ENCODE results near the gene ZP4. TPM values are rescaled to one million over a fixed set of nuclear protein-coding genes. Genes with fewer than 3 reads are reported as not detected.

ZP4 gene
- polyA plus RNA-seq, 4 donors = not detected

DNA sequence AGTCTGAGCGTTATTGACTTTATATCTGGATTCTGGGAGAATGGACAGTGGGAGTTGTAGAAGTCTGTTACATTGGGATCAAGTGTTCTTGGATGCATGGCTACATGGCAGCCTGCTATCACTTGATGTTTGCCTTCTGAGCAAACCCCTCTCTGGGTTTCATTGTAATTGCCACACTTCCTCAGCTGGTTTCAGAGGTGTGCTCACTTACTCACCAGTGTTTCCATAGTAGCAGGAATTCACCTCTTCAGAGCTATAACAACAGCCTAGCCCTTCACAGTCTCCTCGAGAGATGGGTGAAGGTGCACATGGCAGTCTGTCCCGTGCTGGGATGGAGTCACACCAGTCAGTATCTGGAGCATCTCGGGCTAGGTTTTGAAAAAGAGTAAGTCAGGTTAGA lies 2.6 kb downstream of the ZP4 start:
- Histone ChIP-seq H3K36me3 (ENCODE audit: control insufficient read depth in 3 of 3, insufficient read depth in 2 of 3, low read depth in 1 of 3, low read length in 3 of 3) (no peaks in the 10 kb centered on the region), H3K9me3 (ENCODE audit: control insufficient read depth in 2 of 2, insufficient read depth in 1 of 2, low read depth in 1 of 2, low read length in 1 of 2) (no peaks in the 10 kb centered on the region), H3K27ac (ENCODE audit: low read depth in 1 of 3, low read length in 2 of 3) (no peak overlapping the region), H3K27me3 (ENCODE audit: control insufficient read depth in 3 of 3, insufficient read depth in 3 of 3, low read length in 3 of 3) (no peaks in the 10 kb centered on the region), H3K4me1 (ENCODE audit: control insufficient read depth in 3 of 3, insufficient read depth in 2 of 3, low read depth in 1 of 3, low read length in 2 of 3) (no peaks in the 10 kb centered on the region), H3K4me3 (ENCODE audit: low read depth in 1 of 3, low read length in 3 of 3) (no peak overlapping the region)
- no peak for DNase-seq
- FAIRE-seq = no peak
- 71 to 82% (median 73%) methylated on average over 4 of the region's 4 CpGs for WGBS, 3 donors

DNA sequence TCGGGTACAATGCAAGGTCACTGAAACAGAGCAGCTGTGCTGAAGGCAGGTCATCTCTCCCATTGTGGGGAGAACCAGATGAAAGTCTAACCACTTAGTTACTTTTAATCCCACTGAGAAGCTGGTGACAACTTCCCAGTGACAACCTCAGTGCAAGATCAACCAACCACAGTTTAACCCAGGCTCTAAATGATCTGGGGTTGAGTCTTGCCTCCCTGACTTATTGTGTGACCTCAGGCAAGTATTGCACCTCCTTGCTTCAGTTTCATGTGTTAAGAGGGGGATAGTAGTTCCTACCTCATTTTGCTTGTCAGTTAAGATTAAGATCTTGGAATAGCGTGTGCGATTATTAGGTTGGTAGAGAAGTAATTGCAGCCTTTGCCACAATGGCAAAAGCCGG lies 3.2 kb downstream of the ZP4 start:
- Histone ChIP-seq H3K27ac (ENCODE audit: low read depth in 1 of 3, low read length in 2 of 3) (no peak overlapping the region), H3K36me3 (ENCODE audit: control insufficient read depth in 3 of 3, insufficient read depth in 2 of 3, low read depth in 1 of 3, low read length in 3 of 3) (no peaks in the 10 kb centered on the region), H3K4me3 (ENCODE audit: low read depth in 1 of 3, low read length in 3 of 3) (no peak overlapping the region), H3K4me1 (ENCODE audit: control insufficient read depth in 3 of 3, insufficient read depth in 2 of 3, low read depth in 1 of 3, low read length in 2 of 3) (no peaks in the 10 kb centered on the region), H3K27me3 (ENCODE audit: control insufficient read depth in 3 of 3, insufficient read depth in 3 of 3, low read length in 3 of 3) (no peaks in the 10 kb centered on the region), H3K9me3 (ENCODE audit: control insufficient read depth in 2 of 2, insufficient read depth in 1 of 2, low read depth in 1 of 2, low read length in 1 of 2) (no peaks in the 10 kb centered on the region)
- FAIRE-seq = no peak
- no peak for DNase-seq
- WGBS, 3 donors = 90 to 93% (median 93%) methylated on average over 4 of the region's 4 CpGs

DNA sequence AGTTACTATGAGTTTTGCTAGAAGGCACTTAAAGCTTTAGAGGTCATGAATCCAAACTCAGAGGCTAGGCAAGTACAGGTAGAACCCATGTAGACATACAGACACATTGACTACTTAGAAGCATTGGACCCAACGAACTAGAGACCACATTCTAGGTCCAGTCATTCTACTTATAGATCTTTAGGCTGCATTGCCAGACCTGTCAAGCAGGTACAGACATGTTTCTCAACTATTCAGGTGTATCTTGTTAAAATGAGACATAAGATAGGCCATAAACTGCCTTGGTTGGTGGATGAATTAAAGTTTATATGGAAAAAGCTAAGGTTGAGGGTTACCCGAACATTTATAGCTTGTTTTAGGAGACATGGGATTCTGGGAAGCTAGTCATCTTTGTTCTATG lies 6.5 kb downstream of the ZP4 start:
- no peak overlapping the region for H3K27ac ChIP-seq (ENCODE audit: low read depth in 1 of 3, low read length in 2 of 3)
- no peak for FAIRE-seq
- H3K4me3 ChIP-seq (ENCODE audit: low read depth in 1 of 3, low read length in 3 of 3) = no peak overlapping the region
- H3K36me3 ChIP-seq (ENCODE audit: control insufficient read depth in 3 of 3, insufficient read depth in 2 of 3, low read depth in 1 of 3, low read length in 3 of 3) = no peaks in the 10 kb centered on the region
- no peaks in the 10 kb centered on the region for H3K27me3 ChIP-seq (ENCODE audit: control insufficient read depth in 3 of 3, insufficient read depth in 3 of 3, low read length in 3 of 3)
- no peaks in the 10 kb centered on the region for H3K9me3 ChIP-seq (ENCODE audit: control insufficient read depth in 2 of 2, insufficient read depth in 1 of 2, low read depth in 1 of 2, low read length in 1 of 2)
- no peak for DNase-seq
- WGBS, 3 donors = 62 to 73% (median 71%) methylated on average over 2 of the region's 2 CpGs
- H3K4me1 ChIP-seq (ENCODE audit: control insufficient read depth in 3 of 3, insufficient read depth in 2 of 3, low read depth in 1 of 3, low read length in 2 of 3) = no peaks in the 10 kb centered on the region

DNA sequence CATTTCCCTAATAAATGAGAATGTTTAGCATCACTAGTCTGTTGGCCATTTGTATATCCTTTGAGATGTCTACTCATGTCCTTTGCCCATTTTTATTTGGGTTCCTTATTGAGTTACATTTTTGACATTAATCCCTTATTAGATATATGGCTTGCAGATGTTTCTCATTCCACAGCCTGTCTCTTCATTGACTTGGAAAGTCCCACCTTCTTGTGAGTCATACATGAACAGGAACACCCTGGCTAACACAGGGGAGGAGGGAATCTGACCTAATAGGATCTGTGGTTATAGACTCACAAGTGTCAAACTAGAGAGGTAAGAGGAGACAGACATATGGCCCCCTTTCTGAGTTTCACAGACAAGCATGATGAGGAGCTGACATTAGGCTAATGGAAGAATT lies 11.5 kb downstream of the ZP4 start:
- Histone ChIP-seq H3K4me3 (ENCODE audit: low read depth in 1 of 3, low read length in 3 of 3) (no peak overlapping the region), H3K4me1 (ENCODE audit: control insufficient read depth in 3 of 3, insufficient read depth in 2 of 3, low read depth in 1 of 3, low read length in 2 of 3) (no peaks in the 10 kb centered on the region), H3K27ac (ENCODE audit: low read depth in 1 of 3, low read length in 2 of 3) (no peak overlapping the region), H3K27me3 (ENCODE audit: control insufficient read depth in 3 of 3, insufficient read depth in 3 of 3, low read length in 3 of 3) (peaks cover 0 to 1% (median 0%) of the 10 kb centered on the region in 3 donors), H3K36me3 (ENCODE audit: control insufficient read depth in 3 of 3, insufficient read depth in 2 of 3, low read depth in 1 of 3, low read length in 3 of 3) (no peaks in the 10 kb centered on the region), H3K9me3 (ENCODE audit: control insufficient read depth in 2 of 2, insufficient read depth in 1 of 2, low read depth in 1 of 2, low read length in 1 of 2) (no peaks in the 10 kb centered on the region)
- FAIRE-seq (no peak), DNase-seq (no peak)

DNA sequence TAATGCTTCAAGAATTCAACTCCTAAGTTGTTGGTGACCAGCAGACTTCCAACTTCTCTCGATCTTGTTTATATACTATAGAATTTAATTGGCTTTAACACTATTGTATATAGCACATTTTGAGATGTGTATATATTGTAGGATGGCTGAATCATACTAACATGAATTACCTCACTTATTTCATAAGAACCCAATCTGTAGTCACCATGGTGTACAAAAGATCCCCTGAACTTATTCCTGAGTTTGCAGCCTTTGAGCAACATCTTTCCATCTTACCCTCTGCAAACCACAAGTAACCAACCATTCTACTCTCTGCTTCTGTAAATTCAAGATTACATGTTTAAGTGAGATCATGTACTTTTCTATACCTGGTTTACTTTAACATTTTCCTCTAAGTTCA lies 12.3 kb downstream of the ZP4 start:
- no peak for FAIRE-seq

DNA sequence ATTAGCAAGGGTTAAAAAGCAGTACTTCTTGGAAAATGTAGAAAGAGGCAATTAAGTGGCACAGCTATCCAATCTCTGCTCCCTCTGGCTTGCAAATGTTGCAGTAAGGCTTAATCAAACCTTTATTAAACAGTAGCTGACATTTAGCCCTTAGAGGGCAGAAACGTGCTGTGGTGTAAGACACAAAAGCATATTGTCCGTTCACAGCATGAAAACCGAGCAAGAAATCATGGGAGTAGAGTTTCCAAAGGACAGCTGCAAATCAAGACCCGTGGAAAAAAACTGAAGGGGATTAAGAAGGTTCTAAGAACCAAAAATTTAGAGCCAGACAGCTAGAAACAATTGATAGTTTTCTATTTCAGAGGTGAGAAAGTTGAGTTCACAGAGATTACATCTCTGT lies 13.1 kb downstream of the ZP4 start:
- Histone ChIP-seq H3K4me1 (ENCODE audit: control insufficient read depth in 3 of 3, insufficient read depth in 2 of 3, low read depth in 1 of 3, low read length in 2 of 3) (no peaks in the 10 kb centered on the region), H3K27me3 (ENCODE audit: control insufficient read depth in 3 of 3, insufficient read depth in 3 of 3, low read length in 3 of 3) (peaks cover 0 to 1% (median 0%) of the 10 kb centered on the region in 3 donors), H3K9me3 (ENCODE audit: control insufficient read depth in 2 of 2, insufficient read depth in 1 of 2, low read depth in 1 of 2, low read length in 1 of 2) (no peaks in the 10 kb centered on the region), H3K4me3 (ENCODE audit: low read depth in 1 of 3, low read length in 3 of 3) (no peak overlapping the region), H3K27ac (ENCODE audit: low read depth in 1 of 3, low read length in 2 of 3) (no peak overlapping the region), H3K36me3 (ENCODE audit: control insufficient read depth in 3 of 3, insufficient read depth in 2 of 3, low read depth in 1 of 3, low read length in 3 of 3) (no peaks in the 10 kb centered on the region)
- WGBS, 3 donors = 31 to 56% (median 36%) methylated on average over 4 of the region's 4 CpGs
- no peak for FAIRE-seq
- DNase-seq = no peak

More for the DNA sequence above, 12.3 kb downstream of the ZP4 start:
- H3K36me3 ChIP-seq (ENCODE audit: control insufficient read depth in 3 of 3, insufficient read depth in 2 of 3, low read depth in 1 of 3, low read length in 3 of 3) = no peaks in the 10 kb centered on the region
- H3K9me3 ChIP-seq (ENCODE audit: control insufficient read depth in 2 of 2, insufficient read depth in 1 of 2, low read depth in 1 of 2, low read length in 1 of 2) = no peaks in the 10 kb centered on the region
- no peak overlapping the region for H3K27ac ChIP-seq (ENCODE audit: low read depth in 1 of 3, low read length in 2 of 3)
- peaks cover 0 to 1% (median 0%) of the 10 kb centered on the region in 3 donors for H3K27me3 ChIP-seq (ENCODE audit: control insufficient read depth in 3 of 3, insufficient read depth in 3 of 3, low read length in 3 of 3)
- 27 to 76% (median 70%) methylated on average over 1 of the region's 1 CpG for WGBS, 3 donors
- no peaks in the 10 kb centered on the region for H3K4me1 ChIP-seq (ENCODE audit: control insufficient read depth in 3 of 3, insufficient read depth in 2 of 3, low read depth in 1 of 3, low read length in 2 of 3)
- H3K4me3 ChIP-seq (ENCODE audit: low read depth in 1 of 3, low read length in 3 of 3) = no peak overlapping the region
- DNase-seq = no peak

DNA sequence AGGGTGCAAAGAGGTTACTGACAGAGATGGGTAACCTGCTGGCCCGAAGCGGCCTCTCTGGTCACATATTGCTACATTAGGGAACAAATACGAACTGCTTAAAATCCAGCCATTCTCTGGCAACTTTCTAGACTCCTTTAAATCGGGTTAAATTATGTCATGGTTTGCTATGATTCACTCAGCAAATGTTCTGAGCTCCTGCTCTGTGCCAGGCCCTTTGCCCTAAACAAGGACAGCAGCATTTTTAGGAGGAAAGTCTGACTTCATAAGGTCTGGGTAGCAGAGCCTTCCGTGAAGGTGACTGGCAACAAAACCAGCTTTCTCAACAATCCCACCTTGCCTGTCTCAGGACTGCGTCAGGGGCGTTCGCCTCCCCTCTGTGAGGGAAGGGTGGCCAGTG lies 15.4 kb downstream of the ZP4 start:
- DNase-seq (no peak), FAIRE-seq (no peak)
- Histone ChIP-seq H3K36me3 (ENCODE audit: control insufficient read depth in 3 of 3, insufficient read depth in 2 of 3, low read depth in 1 of 3, low read length in 3 of 3) (no peaks in the 10 kb centered on the region), H3K4me3 (ENCODE audit: low read depth in 1 of 3, low read length in 3 of 3) (no peak overlapping the region), H3K27ac (ENCODE audit: low read depth in 1 of 3, low read length in 2 of 3) (no peak overlapping the region), H3K4me1 (ENCODE audit: control insufficient read depth in 3 of 3, insufficient read depth in 2 of 3, low read depth in 1 of 3, low read length in 2 of 3) (no peaks in the 10 kb centered on the region), H3K9me3 (ENCODE audit: control insufficient read depth in 2 of 2, insufficient read depth in 1 of 2, low read depth in 1 of 2, low read length in 1 of 2) (no peaks in the 10 kb centered on the region), H3K27me3 (ENCODE audit: control insufficient read depth in 3 of 3, insufficient read depth in 3 of 3, low read length in 3 of 3) (peaks cover 0 to 1% (median 0%) of the 10 kb centered on the region in 3 donors)
- WGBS, 3 donors = 89 to 94% (median 92%) methylated on average over 8 of the region's 8 CpGs

DNA sequence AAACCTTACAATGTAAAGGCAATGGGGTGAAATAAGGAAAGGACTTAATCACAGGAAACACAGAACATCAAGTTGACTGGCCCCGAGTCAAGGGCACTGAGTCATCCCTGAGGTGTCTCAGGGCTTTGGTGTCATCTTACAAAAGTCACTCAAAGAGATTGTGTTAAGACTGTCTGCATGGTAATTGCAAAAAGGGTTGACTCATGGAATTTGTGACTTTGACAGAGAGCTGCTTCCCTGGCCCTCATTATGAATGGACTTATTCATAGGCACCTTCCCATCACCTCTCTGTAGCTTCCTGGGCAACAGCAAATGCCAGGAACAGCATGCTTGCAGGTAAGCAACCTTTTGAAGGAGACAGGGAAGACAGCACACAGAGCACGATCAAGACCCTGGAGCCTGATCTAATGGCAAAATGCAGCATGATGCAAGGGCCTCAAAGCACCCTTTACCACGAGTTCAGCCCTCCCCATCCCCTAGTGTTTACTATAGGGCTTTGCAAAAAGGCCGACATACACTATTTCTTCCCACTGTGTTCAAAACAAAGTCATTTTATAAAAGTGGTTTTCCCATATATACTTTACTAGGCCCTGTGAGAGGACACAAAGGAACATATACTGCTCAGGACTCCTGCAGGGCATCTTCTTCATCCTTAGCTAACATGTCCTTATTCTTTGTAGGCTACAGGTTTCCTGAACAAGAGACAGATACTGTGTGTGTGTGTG lies 17.1 kb downstream of the ZP4 start:
- FAIRE-seq (no peak), DNase-seq (no peak)
- no peak overlapping the region for H3K4me3 ChIP-seq (ENCODE audit: low read depth in 1 of 3, low read length in 3 of 3)
- no peaks in the 10 kb centered on the region for H3K9me3 ChIP-seq (ENCODE audit: control insufficient read depth in 2 of 2, insufficient read depth in 1 of 2, low read depth in 1 of 2, low read length in 1 of 2)
- WGBS, 3 donors = 59 to 72% (median 60%) methylated on average over 4 of the region's 4 CpGs
- no peaks in the 10 kb centered on the region for H3K36me3 ChIP-seq (ENCODE audit: control insufficient read depth in 3 of 3, insufficient read depth in 2 of 3, low read depth in 1 of 3, low read length in 3 of 3)
- H3K27ac ChIP-seq (ENCODE audit: low read depth in 1 of 3, low read length in 2 of 3) = no peak overlapping the region
- H3K4me1 ChIP-seq (ENCODE audit: control insufficient read depth in 3 of 3, insufficient read depth in 2 of 3, low read depth in 1 of 3, low read length in 2 of 3) = peaks cover 0 to 4% (median 0%) of the 10 kb centered on the region in 3 donors
- H3K27me3 ChIP-seq (ENCODE audit: control insufficient read depth in 3 of 3, insufficient read depth in 3 of 3, low read length in 3 of 3) = peaks cover 0 to 1% (median 0%) of the 10 kb centered on the region in 3 donors

All from small intestine (tissue), 7 donors.